Smooth muscle cell (in vitro differentiated cells): ENCODE measurements around the gene ZNF438. TPM values are rescaled to one million over a fixed set of nuclear protein-coding genes. Genes with fewer than 3 reads are reported as not detected.

ENCODE experiments used
- DNase-seq: peaks from one replicate; lab custom pipeline; 2025; ENCODE audit not compliant: unreplicated experiment; lab: John Stamatoyannopoulos, UW
- H2AFZ ChIP-seq: fragments of 200-600 bp; sonication (generic); 2 replicates; pipeline ENCODE4 v1.6.0; 2016; ENCODE audit warnings: antibody characterized with exemption, low read depth, mild to moderate bottlenecking
- H3F3A ChIP-seq: fragments of 200-600 bp; sonication (generic); 2 replicates; pipeline ENCODE4 v1.6.0; 2017; ENCODE audit warnings: antibody characterized with exemption, low read depth
- H3K27ac ChIP-seq: fragments of 200-600 bp; sonication (generic); 2 replicates; pipeline ENCODE4 v1.5.1; 2016; ENCODE audit warnings: low read depth, mild to moderate bottlenecking
- H3K27me3 ChIP-seq: fragments of 200-600 bp; sonication (generic); 2 replicates; pipeline ENCODE4 v1.6.1; 2016; ENCODE audit warnings: low read depth, mild to moderate bottlenecking
- H3K36me3 ChIP-seq: fragments of 200-600 bp; sonication (generic); 2 replicates; pipeline ENCODE4 v1.5.1; 2016; ENCODE audit warnings: low read depth
- H3K4me1 ChIP-seq: fragments of 200-600 bp; sonication (generic); 2 replicates; pipeline ENCODE4 v1.5.1; 2016; ENCODE audit warnings: low read depth
- H3K4me2 ChIP-seq: fragments of 200-600 bp; sonication (generic); 2 replicates; pipeline ENCODE4 v1.6.0; 2016; ENCODE audit warnings: mild to moderate bottlenecking
- H3K4me3 ChIP-seq: fragments of 200-600 bp; sonication (generic); 2 replicates; pipeline ENCODE4 v1.5.1; 2016; ENCODE audit warnings: mild to moderate bottlenecking
- H3K79me2 ChIP-seq: fragments of 200-600 bp; sonication (generic); 2 replicates; pipeline ENCODE4 v1.6.0; 2016; ENCODE audit warnings: low read depth, mild to moderate bottlenecking
- H3K9ac ChIP-seq: fragments of 200-600 bp; sonication (generic); 2 replicates; pipeline ENCODE4 v1.6.0; 2016; ENCODE audit warnings: low read depth
- H3K9me3 ChIP-seq: fragments of 200-600 bp; sonication (generic); replicated peaks from 2 replicates; pipeline ENCODE4 v1.5.1; 2016; ENCODE audit warnings: low read depth
- H4K20me1 ChIP-seq: fragments of 200-600 bp; sonication (generic); 2 replicates; pipeline ENCODE4 v1.6.0; 2016; ENCODE audit warnings: low read depth
- CTCF ChIP-seq: fragments of 200-600 bp; sonication (generic); IDR thresholded peaks from 2 replicates; pipeline ENCODE4 v1.5.1; 2017; ENCODE audit warnings: borderline replicate concordance, mild to moderate bottlenecking, antibody characterized with exemption; ENCODE audit not compliant: insufficient read depth, poor library complexity, severe bottlenecking
- WGBS: methylation state at CpG from one replicate; pipeline ENCODE4 v1.1.7; 2016; ENCODE audit warnings: low lambda C conversion rate; 5-methylcytosine and 5-hydroxymethylcytosine counted together
- polyA plus RNA-seq: library from polyadenylated mRNA; unstranded; fragments of >200 nt; fragmentation: Nextera tagmentation; extraction: Ambion mirVana; gene quantifications from 2 replicates; pipeline ENCODE4 v1.2.1, GENCODE V29; 2016
- total RNA-seq: library from RNA; depleted of rRNA; stranded (reverse); fragments of >200 nt; gene quantifications from 2 replicates; pipeline ENCODE4 v1.2.3, GENCODE V29; 2014

The ZNF438 gene
- total and polyA plus RNA-seq, 2 experiments from 2014 or later = 2.8 to 3.4 TPM

GRCh38 chr10:31000071-31000782 is 31.4 kb downstream of the ZNF438 start:
- H3K79me2 ChIP-seq = no peaks in the 10 kb centered on the region
- H3K36me3 ChIP-seq = peaks cover 3% of the 10 kb centered on the region
- H4K20me1 ChIP-seq = no peaks in the 10 kb centered on the region
- WGBS = 82% methylated on average over 3 of the region's 3 CpGs
- TF ChIP-seq CTCF = no peak
- no peak overlapping the region for H3K4me3 ChIP-seq
- H3K27ac ChIP-seq = peak overlapping the region; percentile 78
- no peaks in the 10 kb centered on the region for H3K9me3 ChIP-seq
- no peaks in the 10 kb centered on the region for H3K4me1 ChIP-seq
- H3K9ac ChIP-seq = no peak overlapping the region
- H2AFZ ChIP-seq = no peak overlapping the region
- H3F3A ChIP-seq = peaks cover 5% of the 10 kb centered on the region
- no peaks in the 10 kb centered on the region for H3K27me3 ChIP-seq
- DNase-seq = no peak
- H3K4me2 ChIP-seq = no peak overlapping the region

- H4K20me1 ChIP-seq = no peaks in the 10 kb centered on the region
- H3K9me3 ChIP-seq = no peaks in the 10 kb centered on the region
- no peaks in the 10 kb centered on the region for H3K4me1 ChIP-seq
- H2AFZ ChIP-seq = peak overlapping the region; percentile 6
- peaks cover 3% of the 10 kb centered on the region for H3K36me3 ChIP-seq
- peak overlapping the region; percentile 67 for H3K4me2 ChIP-seq
- no peaks in the 10 kb centered on the region for H3F3A ChIP-seq
- no peaks in the 10 kb centered on the region for H3K79me2 ChIP-seq
- peak overlapping the region; percentile 78 for H3K27ac ChIP-seq
- H3K27me3 ChIP-seq = no peaks in the 10 kb centered on the region
- 54% methylated on average over 3 of the region's 3 CpGs for WGBS
- no peak for DNase-seq
- H3K4me3 ChIP-seq = peak overlapping the region; percentile 15
- no peak overlapping the region for H3K9ac ChIP-seq
- no peak for TF ChIP-seq CTCF
Measured at GRCh38 chr10:30999070-30999712, 32.5 kb downstream of the ZNF438 start.

GRCh38 chr10:30997536-30998235 is 34.0 kb downstream of the ZNF438 start:
- DNase-seq = no peak
- H3K9me3 ChIP-seq = no peaks in the 10 kb centered on the region
- peaks cover 3% of the 10 kb centered on the region for H3K36me3 ChIP-seq
- no peaks in the 10 kb centered on the region for H3K4me1 ChIP-seq
- H3K79me2 ChIP-seq = no peaks in the 10 kb centered on the region
- H3K4me3 ChIP-seq = no peak overlapping the region
- no peaks in the 10 kb centered on the region for H4K20me1 ChIP-seq
- H3K4me2 ChIP-seq = no peak overlapping the region
- WGBS = 85% methylated on average over 3 of the region's 3 CpGs
- no peaks in the 10 kb centered on the region for H3F3A ChIP-seq
- no peak for TF ChIP-seq CTCF
- no peak overlapping the region for H2AFZ ChIP-seq
- no peak overlapping the region for H3K27ac ChIP-seq
- H3K9ac ChIP-seq = no peak overlapping the region
- no peaks in the 10 kb centered on the region for H3K27me3 ChIP-seq
